Occipital lobe (tissue), 2 donors: ENCODE measurements around the gene CD58. TPM values are rescaled to one million over a fixed set of nuclear protein-coding genes. Genes with fewer than 3 reads are reported as not detected.
A peak's percentile ranks its signal among the peaks of the same experiment; 100 is the strongest.
"Not testable (repeated sequence)": the region's sequence is repeated elsewhere in the genome, so short reads cannot be mapped to it uniquely, and the experiment has no call there.

Source experiments
- DNase-seq: peaks from one replicate; lab custom pipeline; 2025; lab: John Stamatoyannopoulos, UW
- total RNA-seq: library from RNA; depleted of rRNA; stranded (reverse); fragments of >200 nt; gene quantifications from one replicate; pipeline ENCODE4 v1.2.3, GENCODE V29; 2014

The CD58 gene
- total RNA-seq, 1 donor from 2014 or later: 7.3 TPM

DNA sequence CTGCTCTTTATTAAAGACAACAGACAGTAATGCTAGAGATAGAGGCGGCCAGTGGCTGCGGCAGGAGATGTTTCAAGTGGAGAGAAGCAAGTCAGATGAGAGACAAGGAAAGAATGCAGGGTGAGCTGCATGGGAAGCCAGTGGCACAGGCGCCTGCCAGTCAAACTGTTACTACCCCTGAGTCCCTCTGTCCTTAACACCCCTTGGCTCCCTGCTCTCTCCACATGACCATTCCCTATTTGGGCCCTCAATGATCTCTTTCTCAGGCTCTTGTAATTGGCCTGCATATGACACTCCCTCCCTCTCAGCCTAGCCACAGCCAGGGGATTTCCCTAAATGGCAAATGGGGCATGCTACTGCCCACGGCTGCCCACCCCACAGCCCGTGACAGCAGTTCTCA is 22.6 kb upstream of the CD58 start:
- DNase-seq: not testable (repeated sequence)

DNA sequence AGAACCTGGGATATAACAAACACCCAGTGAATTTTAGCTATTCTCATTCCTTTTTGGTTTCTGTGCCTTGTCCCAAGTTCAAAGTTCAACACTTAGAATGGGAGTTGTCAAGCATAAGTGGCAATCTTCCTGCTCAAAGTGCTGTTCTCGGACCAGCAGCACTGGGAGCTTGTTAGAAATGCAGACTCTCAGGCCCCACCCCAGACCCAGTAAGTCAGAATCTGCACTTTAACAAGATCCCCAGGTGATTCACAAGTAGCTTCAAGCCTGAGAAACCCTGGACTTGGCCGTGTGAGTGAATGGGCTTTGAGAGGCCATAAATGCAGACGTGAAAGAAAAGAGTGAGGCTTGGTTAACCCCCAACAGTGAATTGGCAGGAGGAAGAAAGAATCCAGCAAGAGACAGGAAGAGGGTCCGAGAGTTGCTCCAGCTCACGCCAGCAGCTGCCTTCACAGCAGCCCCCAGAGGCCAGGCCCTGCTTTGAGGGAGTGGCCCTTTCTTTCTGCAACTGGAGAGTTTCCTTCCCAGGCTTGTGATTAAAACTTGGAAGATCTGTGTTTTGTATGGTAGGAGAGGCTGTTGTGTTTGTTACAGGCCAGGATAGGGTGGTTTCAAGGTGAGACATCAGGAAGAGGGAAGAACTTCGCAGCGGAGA is 21.3 kb upstream of the CD58 start:
- DNase-seq: not testable (repeated sequence)

DNA sequence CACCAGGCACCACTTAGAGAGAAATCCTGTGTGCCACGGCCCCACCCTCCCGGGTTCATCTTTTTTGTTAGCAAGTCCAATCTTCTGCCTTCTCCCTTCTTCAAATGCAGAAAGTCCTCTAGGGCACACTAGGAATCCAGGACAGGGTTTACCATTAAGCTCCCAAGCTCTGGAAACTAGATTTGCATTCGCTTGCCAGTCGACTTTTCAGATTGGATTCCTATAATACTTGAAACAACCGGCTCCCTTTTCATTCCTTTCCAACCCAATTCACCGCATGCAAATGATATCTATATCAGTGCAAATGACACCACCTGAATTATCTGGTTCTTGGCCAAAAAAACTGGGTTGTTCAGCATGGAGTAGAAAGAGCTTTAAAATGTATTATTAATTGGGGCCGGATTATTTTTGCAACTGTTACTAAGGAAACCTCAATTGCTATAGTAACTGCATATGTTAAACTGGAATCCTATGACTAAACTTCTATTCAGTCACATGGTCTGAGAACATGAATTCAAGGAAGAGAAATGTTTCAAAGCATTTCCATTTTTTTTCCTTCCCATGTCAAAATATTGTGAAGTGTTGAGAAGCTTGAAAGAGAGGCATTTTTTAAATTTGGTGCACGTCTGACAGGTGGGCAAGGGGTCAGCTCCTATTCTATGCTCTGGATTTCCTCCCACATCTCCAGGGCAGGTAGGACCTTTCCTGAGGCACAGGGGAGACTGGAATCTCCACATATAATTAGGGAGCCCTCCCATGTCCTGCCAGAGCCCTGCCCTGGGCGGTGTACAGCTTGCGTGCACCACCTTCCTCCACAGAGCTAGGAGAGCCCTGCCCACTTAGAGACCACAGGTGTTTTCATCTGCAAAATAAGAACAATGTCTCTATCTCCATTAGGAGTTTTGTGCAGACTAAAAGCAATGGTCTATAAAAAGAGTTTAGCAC is 20.5 kb upstream of the CD58 start:
- DNase-seq: not testable (repeated sequence)

DNA sequence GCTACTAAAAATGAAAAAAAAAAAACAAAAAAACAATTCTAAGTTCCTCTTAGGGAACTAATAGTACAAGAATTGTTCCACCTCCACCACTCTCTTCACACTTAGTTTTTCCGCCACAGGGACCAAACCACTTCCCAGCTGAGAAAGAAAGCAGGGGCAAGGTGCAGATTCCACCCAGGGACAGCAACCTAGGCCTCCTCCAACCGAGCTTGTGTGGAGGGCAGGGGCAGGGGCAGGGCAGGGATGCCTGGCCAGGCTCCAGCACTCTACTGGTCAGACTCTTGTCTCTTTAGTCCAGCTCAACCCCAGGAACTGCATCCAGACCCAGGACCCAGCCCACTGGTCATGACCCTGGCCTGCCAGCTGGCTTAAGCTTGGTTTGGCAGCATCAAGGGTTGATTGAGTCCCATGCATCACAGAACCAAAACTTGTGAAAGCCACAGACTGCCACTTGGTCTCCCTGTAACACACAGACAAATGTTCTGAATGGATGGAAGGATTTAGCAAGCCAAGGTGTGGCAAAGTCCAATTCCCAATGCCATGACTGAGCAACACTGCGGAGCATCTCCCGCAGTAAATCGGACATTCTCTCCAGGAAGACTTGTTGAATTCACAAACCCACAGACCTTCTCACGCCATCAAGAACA is 19.7 kb upstream of the CD58 start:
- not testable (repeated sequence) for DNase-seq

DNA sequence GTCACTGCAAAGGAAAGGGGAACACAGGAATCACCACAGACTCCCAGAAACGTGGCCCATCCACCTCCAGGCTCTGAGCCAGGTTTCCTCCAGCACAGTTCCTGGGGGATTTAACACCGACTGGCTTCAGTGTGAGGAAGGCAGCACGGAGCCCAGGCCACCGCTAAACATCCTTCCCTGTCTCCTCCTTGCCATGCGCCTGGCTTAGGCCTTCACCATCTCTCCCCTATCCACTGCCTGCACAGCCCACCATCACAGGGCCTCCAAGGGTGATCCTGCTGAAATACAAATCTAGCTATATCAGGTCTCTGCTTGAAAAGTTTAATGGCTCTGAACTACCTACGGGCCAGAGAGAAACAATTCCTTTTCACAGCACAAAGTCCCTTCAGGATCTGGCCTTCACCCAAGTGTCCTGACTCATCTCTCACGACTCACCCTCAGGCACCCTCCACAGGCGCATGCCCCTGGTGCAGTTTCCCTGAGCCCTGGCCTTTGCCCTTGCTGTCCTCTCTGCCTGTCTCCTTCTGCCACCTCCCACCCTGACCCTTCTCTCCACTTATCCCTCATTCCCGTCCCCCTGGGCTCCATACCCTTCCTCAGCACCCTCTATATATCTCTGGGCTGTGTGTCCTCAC is 18.4 kb upstream of the CD58 start:
- DNase-seq: not testable (repeated sequence)

DNA sequence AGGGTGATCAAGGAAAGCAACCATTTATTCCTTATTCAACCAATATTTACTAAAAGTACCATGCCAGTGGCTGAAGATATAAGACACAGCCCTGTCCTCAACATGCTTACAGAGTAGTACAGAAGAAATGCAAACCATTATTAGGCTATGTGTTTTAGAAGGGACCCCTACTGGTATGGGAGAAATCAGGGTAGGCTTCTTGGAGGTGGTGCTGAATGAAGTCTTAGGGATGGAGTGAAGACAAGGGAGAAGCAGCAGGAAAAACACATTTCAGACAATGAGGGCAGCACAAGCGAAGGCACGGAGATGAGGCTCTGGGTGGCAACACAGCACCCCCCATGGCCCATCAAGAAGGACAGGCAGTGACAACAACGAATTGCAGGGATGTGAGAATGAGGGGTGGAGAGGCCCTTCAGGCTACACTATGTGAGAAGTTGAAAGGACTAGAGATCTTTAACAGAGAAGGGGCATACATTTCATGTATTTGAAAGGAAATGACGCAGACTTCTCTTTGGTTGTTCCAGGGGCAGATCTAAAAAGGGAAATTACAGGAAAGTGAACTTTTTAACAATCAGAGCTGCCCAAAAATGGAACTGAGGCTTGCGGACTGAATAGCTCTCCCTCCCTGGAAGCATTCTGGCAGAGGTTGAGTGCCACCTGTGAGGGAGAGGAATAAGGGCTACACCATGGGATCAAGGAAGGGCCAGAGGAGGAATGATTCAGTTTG is 16.8 kb upstream of the CD58 start:
- no peak for DNase-seq

DNA sequence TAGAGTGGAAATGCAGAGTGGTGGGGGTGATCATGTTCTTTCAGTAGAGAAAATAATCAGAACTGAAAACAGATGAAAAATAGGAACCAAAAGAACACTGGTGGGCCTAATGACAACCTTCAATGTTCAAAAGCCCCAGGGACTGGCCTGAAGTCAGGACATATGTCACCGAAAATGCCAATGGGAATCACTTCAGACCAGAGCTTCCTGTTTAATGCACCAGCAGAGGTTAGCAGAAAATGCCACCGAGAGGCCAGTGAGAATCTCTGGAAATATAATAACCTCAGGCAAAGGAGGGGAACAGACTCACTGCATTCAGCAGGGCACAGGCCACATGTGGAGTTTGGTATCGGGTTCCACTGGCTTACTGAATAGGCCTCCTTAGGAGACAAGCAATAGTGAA is 15.9 kb upstream of the CD58 start:
- DNase-seq: no peak

DNA sequence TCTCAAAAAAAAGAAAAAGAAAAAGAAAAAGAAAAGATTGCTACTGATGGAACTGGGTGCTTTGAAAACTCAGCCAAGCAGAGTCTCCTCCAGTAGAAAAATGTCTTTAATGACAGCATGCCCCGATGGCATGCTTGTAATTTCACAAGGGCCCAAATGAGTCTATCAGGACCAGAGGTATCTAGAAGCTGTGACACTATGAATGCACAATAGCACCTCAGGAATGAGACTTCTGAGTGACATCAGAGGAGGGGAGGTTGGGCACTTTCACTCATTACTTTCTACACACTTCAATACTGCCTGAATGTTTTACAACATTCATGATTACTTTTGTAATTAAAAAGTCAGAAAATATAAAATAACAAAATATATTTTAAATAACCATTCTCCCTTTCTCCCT is 15.1 kb upstream of the CD58 start:
- DNase-seq: no peak

DNA sequence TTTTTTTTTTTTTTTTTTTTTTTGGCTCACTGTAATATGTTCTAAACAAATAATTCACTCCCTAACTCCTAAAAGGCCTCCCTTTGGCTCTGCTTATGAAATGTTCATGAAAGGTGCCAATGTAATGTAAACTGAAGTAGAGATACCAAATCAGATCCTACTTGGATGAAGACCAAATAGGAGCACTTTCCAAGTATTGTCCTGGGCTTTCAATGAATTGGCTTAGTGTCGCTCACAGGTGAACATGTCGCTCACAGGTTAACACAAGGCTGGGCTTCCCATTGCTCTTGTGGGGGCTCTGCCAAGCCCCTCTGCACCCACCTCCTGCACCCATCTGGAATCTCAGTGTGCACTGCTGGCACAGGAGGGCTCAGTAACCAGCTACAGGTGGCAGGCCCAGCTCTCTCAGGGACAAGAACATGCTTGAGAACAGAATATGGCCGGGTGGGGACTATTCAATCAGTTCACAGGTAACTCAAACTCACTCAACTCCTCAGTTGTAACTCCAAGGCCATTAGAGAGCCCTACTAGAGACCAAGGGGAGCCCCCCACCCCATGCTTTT is 10.6 kb upstream of the CD58 start:
- no peak for DNase-seq

DNA sequence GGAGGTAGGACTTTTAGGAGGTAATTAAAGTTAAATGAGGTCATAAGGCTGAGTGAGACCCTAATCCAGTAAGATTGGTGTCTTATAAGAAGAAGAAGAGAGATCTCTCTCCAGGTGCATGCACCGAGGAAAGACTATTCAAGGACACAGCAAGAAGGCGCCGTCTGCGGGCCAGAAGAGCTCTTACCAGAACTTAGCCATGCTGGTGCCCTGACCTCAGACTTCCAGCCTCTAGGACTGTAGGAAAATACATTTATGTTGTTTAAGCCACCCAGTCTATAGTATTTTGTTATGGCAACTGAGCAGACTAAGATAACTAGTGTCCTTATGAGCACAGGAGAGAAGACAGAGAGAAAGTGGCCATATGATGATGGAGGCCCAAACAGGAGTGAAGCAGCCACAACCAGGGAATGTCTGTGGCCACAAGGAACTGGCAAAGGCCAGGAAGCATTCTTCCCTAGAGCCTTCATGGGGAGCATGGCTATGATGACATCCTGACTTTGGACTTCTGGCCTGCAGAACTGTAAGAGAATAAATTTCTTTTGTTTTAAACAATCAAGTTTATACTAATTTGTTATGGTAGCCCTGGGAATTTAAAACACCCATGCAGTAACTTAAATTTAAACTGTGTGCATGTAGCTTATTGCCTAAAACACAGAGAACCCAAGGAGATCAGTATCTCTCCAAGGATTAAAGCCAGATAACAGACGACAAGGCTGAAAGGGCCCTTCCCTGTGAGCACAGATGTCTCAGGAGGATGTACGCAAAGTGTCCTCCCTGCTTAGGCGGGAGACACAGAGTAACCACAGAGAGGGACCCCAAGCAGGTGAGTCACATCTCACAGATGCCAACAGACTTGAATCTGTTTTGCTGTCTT is 9.9 kb upstream of the CD58 start:
- DNase-seq: no peak

DNA sequence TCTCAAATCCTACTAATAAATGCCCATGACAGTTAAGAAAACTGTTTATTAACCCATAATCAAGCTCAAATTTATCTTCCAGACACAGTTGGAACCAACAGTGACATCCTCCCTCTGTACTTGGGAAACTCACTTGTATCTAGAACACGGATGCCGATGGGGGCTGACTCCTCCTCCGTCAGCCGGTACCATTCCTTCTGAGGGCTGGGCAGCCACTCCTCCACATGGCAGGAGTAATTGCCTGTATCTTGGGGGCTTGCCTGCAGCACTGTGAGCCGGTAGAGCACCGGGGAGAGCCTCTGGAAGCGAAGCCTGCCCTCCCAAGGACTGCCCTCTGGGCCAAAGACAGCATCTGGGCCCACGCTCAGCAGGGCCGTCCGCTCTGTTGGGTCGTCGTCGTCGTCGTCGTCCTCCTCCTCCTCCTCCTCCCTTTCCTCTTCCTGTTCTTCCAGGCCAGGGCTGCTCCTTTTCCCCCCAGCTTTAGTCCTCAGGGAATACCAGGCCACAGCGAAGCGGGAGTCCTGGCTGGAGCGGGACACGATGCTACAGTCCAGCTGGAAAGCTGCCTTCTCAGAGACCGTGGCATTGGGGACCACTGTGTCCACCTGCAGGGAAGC is 8.5 kb upstream of the CD58 start:
- no peak for DNase-seq

DNA sequence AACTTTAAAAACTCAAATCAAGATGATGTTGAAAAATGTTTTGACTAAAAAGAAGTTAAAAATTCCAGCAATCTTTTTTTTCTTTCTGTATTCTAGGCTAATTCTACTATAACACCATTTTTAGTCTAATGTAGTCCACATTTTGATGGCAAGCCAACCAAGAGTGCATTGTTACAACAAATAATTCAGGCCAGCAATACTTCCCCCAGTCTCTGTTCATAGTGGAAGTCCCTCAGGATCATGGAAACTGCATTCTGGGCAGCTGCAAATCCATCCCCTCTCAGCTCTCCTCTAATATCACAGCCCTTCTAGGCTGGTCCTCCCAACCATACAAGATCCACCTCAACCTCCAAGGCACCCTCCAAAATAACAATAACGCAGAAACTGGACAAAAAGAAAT is 7.8 kb upstream of the CD58 start:
- no peak for DNase-seq

DNA sequence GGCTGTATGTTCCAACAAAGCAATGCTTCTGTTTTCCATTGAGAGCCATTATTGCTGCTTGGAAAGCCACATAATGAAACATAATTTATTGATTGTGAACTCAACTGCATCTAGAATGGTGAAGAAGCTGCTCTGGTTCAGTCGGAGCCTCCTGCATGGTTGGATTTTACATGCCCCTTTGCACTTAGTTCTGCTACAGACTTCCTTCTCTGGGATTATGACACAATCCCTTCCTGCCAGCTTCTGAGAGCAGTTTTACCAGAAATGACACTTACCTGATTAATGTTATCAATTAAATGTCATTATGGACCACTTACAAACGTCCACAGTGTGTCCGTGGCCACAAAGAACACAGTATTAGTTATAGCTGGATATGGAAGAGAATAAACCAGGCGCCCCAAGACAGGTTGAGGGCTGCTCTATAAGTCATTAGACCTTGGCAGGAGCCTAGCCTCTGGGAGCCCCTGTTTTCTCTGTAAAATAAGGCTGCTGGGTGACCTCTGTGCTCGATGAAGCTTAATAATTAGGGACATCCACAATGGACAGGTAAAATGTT is 7.0 kb upstream of the CD58 start:
- DNase-seq: no peak

DNA sequence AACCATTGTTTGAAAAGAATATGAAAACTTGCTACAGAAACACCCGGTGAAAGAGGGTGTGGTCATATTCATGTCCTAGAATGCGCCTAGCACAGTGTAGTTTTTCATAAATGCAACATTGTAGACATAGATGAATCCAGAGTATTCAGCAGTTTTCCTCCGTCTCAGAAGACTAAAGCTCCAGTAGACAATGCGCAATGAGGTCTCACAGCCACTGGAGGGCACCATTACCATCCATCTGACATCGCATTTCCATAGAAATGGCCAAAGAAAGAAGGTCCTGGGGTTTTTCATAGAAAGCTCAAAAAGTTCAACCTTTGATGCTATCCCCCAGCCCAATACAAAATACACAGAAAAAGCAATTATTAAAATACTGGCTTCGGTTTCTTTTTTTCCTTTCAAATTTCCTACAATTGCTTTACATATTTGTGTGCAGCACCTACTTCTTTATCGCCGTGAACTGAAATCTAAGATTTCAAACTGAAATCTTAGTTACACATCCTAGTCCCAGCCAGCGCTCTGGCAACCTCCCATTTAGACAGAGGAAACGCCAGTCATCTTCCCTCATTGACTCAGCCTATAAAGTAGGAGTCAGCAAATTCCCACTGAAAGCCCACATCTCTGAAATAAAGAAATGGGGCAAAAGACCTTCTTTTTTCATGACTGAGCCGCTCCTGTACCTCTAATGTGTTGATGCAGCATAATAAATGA is 3.9 kb upstream of the CD58 start:
- peak; percentile 45 for DNase-seq

DNA sequence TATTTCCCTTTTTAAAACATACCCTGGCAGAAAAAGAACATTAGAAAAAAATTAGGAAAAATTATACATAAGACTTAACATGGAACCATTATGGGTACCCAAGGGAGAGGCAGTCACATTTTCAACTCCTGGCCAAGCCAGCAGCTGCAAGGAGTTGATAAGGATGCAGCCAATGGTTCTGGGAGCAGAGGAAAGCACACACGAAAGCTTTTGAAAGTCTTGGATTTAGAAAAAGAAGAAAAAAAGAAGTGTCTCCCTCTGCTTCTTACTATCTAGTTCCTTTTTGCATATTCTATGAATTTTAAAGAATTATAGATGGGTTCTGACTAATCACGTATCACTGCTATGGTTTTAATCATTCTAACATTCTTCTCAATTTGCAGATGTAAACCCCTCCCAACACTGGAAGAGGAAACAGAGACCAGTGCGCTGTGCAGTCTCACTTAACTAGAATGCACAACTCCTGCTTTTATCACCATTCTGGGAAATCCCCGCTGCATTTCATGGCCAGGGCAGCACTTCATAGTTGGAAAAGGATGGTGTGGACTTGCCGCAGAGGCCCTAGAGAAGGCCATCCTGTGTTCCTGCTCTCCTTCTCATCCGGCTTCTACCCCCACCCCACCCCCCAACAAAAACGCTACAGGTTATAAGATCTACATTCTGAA is 2.7 kb upstream of the CD58 start:
- no peak for DNase-seq

DNA sequence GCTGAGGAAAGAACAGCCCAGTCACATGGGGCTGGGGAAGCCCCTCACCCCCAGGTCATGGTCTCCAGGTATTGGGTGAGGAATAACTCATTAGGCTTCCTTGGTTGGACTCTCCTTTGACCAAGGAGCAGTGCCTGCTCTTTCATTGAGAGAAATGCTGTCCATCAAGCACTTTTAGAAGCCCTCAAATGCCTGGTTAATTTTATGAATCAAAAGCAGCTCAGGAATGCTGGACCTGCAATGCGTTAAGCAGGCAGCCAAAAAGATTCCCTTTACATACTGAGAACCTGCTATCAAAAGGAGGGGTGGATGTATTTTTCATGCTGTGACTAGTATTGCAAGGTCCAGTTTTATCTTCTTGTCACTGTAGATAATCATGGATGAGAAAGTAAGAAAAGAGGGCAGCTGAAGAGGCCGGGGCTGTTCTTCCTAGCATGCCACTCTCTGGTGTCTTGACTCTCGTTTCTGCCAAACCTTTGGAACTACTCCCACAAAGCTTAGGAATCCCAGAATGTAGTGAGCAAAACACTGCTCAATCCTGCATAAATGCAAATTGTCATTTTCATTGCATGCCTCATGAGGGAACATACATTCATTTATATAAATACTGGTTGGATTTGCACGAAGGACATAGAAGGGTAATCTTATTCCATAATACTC is 2.1 kb upstream of the CD58 start:
- DNase-seq: no peak

DNA sequence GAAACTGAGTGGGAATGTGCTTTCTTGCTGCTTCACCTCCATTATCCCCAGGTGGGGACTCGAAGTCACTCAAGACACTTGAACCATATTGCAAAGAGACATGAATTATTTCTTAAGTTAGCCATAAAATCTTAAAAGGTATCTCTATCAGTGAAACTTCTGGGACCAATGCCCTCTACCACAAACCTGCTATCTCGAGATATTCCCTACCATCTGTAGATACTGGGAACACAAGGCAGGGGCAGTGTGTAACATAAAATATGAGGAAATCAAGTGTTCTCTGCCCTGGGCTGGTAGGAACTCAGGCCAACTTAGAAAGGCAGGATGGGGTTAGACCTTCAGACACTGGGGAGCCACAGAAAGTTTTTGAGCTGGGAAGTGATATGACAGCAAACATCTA is 1.3 kb upstream of the CD58 start:
- no peak for DNase-seq
